ENCODE measurements around the gene PIN1.
A peak's percentile ranks its signal among the peaks of the same experiment; 100 is the strongest.

Gene PIN1

GRCh38 chr19:9857076-9857721 lies 22.1 kb downstream of the PIN1 start:
- DNase-seq = no peak

GRCh38 chr19:9857920-9858746 lies 23.0 kb downstream of the PIN1 start:
- DNase-seq = peak; percentile 52

- DNase-seq = no peak
Observed at GRCh38 chr19:9858766-9859165, 23.6 kb downstream of the PIN1 start.

- DNase-seq = no peak
Observed at GRCh38 chr19:9860407-9860806, 25.3 kb downstream of the PIN1 start.

GRCh38 chr19:9861503-9861902 lies 26.4 kb downstream of the PIN1 start:
- no peak for DNase-seq

- peak; percentile 20 for DNase-seq
Observed at GRCh38 chr19:9862938-9863337, 27.8 kb downstream of the PIN1 start.

- no peak for DNase-seq
Observed at GRCh38 chr19:9863759-9864158, 28.6 kb downstream of the PIN1 start.

- DNase-seq = peak; percentile 60
Observed at GRCh38 chr19:9865732-9866501, 30.8 kb downstream of the PIN1 start.

GRCh38 chr19:9868983-9869617 lies 34.0 kb downstream of the PIN1 start:
- DNase-seq = no peak

GRCh38 chr19:9871626-9872338 lies 36.7 kb downstream of the PIN1 start:
- DNase-seq = no peak

- no peak for DNase-seq
Observed at GRCh38 chr19:9872618-9873242, 37.6 kb downstream of the PIN1 start.

GRCh38 chr19:9875031-9875627 lies 40.0 kb downstream of the PIN1 start:
- DNase-seq = no peak

- DNase-seq = no peak
Observed at GRCh38 chr19:9875796-9876195, 40.7 kb downstream of the PIN1 start.

- no peak for DNase-seq
Observed at GRCh38 chr19:9877780-9878510, 42.8 kb downstream of the PIN1 start.

- no peak for DNase-seq
Observed at GRCh38 chr19:9878511-9879196, 43.5 kb downstream of the PIN1 start.

- no peak for DNase-seq
Observed at GRCh38 chr19:9881720-9882119, 46.6 kb downstream of the PIN1 start.

GRCh38 chr19:9883231-9883758 lies 48.2 kb downstream of the PIN1 start:
- no peak for DNase-seq

GRCh38 chr19:9883764-9884163 lies 48.6 kb downstream of the PIN1 start:
- no peak for DNase-seq

- DNase-seq = no peak
Observed at GRCh38 chr19:9885077-9885552, 50.0 kb downstream of the PIN1 start.

Measured in CD4-positive, alpha-beta T cell treated with Interleukin-10 for 1 hour (primary cell).